HFF-Myc (cell line): ENCODE results near the gene LACTB.

Source experiments
- DNase-seq: peaks from one replicate; pipeline ENCODE4 v3.0.0-alpha.2; 2011; ENCODE audit warnings: low read depth; ENCODE audit errors: extremely low read depth
- H3K4me3 ChIP-seq: replicated peaks from 2 replicates; pipeline ENCODE4 v1.5.1; 2011; ENCODE audit warnings: low read depth, mild to moderate bottlenecking, control low read depth, low read length
- CTCF ChIP-seq: IDR thresholded peaks from 2 replicates; pipeline ENCODE4 v1.5.1; 2012; ENCODE audit warnings: mild to moderate bottlenecking, low read depth, low read length, control low read depth; ENCODE audit errors: missing control alignments

LACTB gene

DNA sequence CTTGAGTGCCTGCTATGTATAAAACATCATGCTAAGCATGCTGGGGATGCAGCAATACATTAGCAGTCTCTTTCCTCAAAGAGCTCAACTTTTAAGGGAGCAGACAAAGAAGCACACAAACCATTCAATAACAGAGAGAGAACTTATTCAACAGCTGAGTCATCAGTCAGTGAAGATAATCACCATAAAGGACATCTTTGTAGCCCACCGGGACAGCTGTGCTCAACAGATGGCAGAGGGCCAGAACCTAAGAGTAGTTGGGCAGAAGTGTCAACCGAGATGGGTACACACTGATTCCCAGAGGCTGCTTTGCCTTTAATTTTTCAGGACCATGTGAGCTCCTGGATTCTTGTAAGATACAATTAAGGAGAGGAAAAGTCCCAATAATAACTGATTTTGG, 63.5 kb downstream of the LACTB start:
- no peak for TF ChIP-seq CTCF
- DNase-seq: no peak
- H3K4me3 ChIP-seq: no peak overlapping the region

GRCh38 chr15:63186065-63186464, 64.4 kb downstream of the LACTB start:
- no peak for TF ChIP-seq CTCF
- no peak for DNase-seq
- H3K4me3 ChIP-seq: no peak overlapping the region

- no peak for DNase-seq
- H3K4me3 ChIP-seq: no peak overlapping the region
- no peak for TF ChIP-seq CTCF
Observed at GRCh38 chr15:63187589-63188226, 66.0 kb downstream of the LACTB start.

DNA sequence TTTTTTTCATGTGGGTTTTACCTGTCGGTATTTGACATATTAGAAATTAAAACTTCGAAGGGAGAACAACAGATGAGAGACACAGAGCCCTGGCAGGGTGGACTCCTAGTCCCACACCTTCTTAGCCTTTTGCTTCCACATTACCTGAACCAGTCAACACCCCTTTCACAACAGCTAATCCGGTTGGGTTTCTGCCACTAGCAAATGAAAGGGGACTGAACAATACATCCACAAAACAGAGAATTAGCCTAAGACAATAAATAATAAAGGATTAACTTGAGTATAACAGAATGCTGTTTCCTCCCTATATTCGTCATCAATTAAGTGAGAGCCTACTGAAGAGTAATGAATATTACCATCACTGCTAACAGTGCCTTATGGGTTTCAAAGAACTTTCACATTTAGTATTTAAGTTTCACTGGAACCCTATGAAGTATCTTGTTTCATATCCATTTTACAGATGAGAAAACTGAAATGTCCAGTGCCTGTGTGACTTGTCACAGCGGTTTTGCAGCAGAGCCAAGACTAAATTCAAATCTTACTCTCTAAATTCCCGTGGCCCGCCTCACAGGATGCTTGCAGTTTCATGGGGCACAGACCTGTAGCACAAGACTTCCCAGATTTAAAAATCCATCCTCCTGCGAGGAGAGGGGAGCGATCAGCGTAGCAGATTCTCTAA, 66.7 kb downstream of the LACTB start:
- no peak for DNase-seq
- no peak for TF ChIP-seq CTCF
- peak overlapping the region; percentile 67 for H3K4me3 ChIP-seq

DNA sequence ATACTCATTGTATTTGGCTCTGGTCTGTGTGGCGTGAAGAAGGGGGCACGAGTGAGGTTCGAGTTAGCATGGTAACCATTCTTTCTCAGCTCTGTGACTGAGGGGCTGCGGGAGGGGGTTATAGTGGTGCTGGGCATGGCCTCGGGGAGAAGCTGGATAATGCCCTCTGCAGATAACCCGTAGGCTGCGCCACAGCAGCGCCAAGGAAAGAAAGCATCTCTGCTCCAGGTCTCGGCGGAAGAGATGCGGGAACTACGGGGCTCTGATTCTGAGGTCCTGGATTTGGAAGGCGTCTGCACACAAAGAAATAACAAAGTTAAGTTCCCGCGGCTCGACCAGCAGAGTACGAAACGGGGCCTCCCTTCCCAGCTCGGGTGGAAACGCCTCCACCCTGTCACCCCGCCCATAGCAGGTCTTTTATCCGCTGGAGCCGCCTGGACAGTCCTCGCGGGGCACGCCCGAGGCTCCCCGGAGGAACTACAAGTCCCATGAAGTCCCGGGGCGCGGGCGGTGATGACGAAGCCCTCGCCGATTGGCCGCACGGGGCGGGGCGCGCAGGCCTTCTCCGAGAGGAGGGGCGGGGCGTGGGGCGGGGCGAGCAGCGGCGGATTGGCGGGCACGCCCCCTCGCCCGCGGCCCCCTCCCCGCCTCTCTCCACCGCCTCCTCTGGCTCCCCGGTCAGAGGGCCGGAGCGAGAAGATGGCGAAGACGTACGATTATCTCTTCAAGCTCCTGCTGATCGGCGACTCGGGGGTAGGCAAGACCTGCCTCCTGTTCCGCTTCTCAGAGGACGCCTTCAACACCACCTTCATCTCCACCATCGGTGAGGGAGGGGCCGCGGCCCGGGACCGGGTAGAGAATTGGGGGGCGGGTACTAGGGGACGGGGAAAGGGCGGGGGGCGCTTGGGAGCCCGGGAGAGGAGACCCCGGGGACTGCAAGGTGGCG, 67.5 kb downstream of the LACTB start, which contains the start of gene RAB8B:
TSS of gene RAB8B (plus strand) at position 681 of the 946 bp plus-strand sequence. CDS start at position 700, 19 bp downstream.
- H3K4me3 ChIP-seq: peak within 1 kb of the TSS; percentile 67
- TF ChIP-seq CTCF: no peak
- DNase-seq: peak; percentile 79

DNA sequence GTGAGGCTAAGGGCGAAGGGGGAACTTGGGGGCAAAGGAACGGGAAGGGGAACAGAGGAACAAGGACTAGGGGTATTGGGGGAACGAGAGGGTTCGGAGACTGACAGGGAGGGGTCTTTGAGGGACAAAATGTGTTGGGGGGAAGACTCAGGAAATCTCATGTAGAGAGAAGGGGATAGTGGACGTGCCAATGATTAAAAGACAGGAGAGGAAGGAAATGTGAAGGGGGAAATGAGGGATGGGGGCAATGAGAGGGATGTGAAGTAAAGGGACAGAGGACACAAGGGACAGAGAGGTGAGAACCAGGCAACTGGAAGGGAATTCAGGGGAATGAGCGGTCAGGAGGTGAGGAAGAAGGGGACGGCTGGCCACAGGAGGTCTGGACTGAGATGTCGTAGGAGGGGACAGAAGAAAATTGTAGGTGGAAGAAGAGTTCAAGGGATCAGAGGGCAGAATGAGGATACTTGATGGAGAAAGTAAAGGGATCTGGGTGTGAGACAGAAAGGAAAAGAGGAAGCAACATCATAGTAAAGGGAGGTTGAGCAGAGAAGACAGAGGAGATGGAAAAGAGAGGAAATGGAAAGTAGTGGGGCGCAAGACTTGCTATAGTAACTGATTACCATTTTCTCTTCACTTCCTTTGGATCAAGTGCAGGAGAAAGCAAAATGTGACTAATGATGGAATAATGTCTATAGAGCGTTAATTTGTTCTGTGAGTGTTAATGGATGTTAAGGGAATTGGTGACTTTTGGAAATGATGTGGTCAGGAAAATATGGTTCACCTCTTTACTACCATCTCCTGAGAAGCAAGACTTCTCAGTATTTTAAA, 68.5 kb downstream of the LACTB start:
- TF ChIP-seq CTCF: no peak
- H3K4me3 ChIP-seq: peak overlapping the region; percentile 67
- no peak for DNase-seq
